ENCODE results near the gene PDCD1LG2.

PDCD1LG2 gene

GRCh38 chr9:5531101-5531882 lies 21.0 kb downstream of the PDCD1LG2 start:
- DNase-seq (ENCODE audit: low spot score) = no peak

DNA sequence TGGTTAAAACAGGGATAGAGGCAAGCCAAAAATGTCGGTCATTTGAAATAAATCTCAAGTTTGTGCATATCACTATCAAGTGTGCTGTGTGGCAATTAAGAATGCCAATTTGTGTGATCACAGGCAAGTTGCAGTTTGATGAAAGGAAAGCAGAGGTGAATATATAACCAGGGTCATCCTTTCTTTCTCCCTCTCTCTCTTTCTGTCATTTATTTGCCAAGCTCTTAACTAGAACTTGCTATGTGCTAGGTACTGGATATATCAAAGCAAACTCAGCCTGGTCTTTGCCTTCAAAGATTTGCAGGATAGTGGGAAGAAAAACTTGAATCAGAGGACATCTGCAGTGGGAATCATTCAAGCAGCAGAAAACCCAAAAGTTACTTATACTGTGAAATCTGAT lies 22.0 kb downstream of the PDCD1LG2 start:
- no peak for DNase-seq (ENCODE audit: low spot score)

DNA sequence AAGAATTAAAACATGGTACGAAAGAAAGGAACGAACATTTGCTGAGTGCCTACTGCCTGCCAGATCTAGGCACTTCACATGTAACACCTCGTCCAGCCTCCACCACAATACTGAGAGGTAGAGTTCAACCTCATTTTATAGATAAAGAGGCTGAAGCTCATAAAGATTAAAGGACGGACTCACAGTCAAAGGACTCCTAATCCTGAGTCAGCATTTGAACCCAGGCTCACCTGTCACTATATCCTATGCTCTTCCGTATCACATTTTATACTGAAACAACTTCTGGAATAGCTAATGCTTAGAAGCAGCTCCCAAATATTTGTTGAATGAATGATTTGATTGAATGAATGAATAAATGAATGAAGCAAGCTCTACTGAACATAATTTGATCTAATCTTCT lies 22.5 kb downstream of the PDCD1LG2 start:
- DNase-seq (ENCODE audit: low spot score) = no peak

DNA sequence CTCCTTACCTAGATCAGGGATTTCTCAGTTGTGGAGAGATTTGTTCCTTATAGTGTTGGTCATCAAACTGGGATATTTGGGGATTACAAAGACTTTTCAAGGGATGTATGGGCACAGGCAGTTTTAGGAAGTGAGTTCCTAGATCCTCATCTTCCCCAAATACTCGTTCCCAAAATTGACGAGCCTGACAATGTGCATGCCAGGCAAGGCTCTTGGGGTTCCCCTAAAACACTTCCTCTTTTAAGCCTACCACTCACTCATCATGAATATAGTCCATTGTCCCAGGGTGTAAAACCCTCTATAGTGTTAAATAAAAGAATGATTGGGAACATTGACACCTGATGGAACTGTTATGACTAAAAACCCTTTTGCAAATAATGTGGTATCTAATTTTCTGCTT lies 26.4 kb downstream of the PDCD1LG2 start:
- no peak for DNase-seq (ENCODE audit: low spot score)

- no peak for DNase-seq (ENCODE audit: low spot score)
These were observed 33.8 kb downstream of the PDCD1LG2 start for GRCh38 chr9:5543875-5544702.

DNA sequence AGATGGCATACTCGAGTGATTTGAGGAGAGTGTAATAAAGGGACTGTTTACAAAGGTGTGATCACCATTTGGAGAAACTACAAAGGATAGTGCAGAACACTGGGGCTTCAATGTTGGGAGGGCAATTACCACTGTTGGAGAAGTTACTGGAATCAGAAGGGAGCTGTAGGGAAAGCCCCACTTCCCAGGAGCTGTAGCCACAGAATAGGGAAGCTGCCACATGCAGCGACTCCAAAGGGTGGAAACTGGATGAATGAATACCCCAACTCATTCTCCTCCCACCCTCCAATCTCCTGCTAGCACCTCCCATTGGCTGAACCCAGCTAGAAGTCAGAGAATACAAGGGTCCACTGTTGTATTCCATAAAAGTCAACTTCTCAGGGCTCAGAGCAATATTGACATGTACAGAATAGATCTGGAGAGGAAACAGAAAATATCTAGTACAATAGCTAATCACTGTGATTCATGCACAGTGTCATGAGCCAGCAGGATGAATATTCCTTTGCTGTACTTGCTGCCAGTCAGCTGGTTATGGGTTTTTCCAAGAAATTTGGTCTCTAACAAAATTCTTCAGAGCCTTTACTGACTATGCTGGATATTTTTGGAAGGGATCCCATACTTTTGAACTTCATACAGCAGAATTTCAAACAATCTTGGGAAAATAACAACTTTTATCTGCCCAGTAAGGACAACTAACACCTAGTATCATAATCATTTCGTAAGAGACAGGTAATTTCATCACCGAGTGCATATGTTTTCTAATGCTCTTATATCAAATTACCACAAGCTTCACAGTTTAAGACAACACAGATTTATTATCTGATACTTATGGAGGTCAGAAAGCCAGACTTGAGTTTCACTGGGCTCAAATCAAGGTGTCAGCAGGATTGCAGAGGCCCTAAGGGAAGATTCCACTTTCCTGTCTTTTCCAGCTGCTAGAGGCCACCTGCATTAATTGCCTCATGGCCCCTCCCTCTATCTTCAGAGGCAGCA lies 39.6 kb downstream of the PDCD1LG2 start:
- DNase-seq (ENCODE audit: low spot score) = no peak

DNA sequence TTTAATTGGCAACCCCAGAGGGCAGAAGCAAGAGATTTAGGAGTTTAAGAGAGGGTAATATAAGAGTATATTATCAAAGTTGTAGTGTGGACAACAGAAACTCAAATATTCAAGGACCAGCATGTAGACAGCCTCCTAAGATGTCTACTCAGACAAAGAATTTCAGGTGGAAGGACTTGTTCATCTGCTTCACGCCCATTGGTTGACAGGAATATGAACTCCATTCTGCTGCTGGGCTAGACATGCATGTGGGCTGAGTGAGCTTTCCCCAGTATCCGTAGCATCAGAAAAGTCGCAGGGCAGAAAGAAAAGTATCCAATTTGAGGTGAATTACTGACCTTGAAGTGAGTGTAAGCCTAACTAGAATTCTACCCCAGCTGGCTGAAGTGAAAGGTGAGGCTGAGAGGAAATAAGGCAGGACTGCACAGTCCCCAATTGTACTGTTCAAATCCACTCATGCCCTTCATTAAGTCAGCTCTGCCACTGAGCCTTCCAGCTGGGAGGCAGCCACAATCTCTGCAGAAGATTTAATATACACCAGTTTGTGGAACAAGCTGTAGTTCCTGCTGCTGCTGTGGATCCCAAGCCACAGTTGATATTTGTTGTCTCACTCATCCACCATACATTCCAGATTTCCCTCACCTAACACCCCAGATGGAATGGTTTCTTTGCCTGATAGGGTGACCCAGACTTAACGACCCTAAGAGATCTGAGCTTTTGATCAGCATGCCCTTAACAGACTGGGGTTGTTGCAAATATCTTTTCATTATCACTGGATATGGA lies 41.2 kb downstream of the PDCD1LG2 start:
- DNase-seq (ENCODE audit: low spot score) = no peak

- no peak for DNase-seq (ENCODE audit: low spot score)
These were observed 42.0 kb downstream of the PDCD1LG2 start for GRCh38 chr9:5552301-5552700.

- no peak for DNase-seq (ENCODE audit: low spot score)
These were observed 42.9 kb downstream of the PDCD1LG2 start for GRCh38 chr9:5553211-5553610.

GRCh38 chr9:5554254-5554653 lies 43.9 kb downstream of the PDCD1LG2 start:
- DNase-seq (ENCODE audit: low spot score) = no peak

GRCh38 chr9:5556101-5556705 lies 45.9 kb downstream of the PDCD1LG2 start:
- DNase-seq (ENCODE audit: low spot score) = no peak

DNA sequence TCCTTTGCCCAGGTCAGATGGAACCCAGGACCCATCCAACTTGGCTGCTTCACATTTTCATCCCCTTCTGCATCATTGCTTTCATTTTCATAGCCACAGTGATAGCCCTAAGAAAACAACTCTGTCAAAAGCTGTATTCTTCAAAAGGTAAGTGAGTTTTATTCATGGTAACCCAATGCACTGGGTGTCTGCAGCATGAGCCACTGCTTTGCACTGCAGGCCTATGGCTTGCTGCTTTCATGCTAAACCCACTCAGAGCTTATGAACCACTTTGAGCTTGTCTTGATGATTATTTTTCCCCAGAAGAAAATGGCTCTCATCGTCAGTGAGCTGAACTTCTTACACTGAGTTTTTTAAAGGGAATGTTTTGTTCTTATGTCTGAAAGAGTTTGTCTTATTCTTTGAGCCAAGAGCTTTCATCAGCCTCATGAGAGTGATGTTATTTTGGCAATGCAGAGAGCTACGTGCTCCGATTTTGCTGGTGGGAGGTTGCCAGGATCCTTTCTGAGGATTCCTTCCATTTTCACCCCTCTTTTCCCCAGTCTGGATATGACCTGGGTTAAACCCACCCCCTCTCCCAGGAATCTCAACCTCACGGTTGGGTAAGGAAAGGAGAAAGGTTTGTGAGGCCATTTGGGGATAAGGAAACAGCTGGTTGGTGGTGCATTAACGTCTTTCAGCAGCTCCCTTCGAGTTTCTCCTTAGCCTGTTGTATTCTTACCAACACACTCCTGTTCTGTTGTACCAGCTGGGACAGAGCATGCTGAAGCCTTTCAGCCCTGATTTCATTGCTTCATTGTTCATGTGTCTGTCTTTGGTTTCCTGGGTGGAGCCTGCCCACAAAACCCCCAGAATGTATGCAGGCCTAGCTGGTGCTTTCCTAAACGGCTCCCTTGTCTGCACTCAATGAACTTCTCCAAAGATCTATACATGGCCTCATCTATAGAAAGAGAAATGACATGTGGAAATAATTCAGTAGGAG lies 47.6 kb downstream of the PDCD1LG2 start:
- no peak for DNase-seq (ENCODE audit: low spot score)

DNA sequence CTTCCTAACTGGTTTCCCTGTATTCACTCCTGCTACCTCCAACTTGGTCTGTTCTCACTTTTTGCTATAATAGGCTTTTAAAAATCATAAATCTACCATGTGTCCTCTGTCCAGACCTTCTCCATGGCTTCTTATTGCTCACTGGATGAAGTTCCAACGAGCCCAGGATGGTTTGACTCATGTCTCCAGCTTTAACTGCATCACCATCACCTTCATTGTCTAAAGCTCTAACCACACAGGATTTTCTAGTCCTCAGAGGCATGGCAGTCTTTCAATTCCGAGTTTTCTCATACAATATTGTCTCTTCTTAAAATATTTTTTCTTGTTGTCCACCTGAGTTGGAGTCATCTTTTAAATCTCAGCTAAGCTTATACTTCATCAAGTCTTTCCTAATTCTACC lies 49.3 kb downstream of the PDCD1LG2 start:
- DNase-seq (ENCODE audit: low spot score) = no peak

DNA sequence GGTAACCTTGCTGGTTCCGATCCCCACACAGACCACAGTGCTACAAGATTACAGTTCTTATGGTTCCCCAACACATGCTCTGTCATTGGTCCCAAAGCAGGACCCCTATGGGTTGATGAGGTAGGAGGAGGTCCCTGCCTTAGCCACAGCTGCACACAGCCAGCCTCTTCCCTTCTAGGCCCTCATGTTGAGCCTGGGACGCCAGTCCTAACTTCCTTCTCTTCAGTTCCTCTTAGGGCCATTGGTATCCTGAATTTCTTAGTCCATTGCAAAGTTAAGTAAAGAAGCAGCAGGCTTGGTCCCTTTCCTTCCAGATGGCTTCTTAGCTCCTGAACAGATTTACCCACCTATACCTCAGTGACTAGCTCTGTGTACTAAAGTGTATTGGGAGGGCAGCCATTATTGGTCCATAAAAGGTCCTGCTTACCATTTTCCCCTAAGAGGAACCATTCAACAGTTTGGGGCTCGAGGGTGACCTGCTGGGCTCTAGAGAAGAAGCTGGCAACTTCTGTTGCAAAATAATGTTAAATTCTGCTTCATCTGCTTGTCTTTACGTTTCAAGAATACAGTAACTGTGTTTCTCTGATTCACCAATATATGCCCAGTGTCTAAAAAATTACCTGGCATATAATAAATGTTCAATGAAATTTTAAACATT lies 50.2 kb downstream of the PDCD1LG2 start:
- no peak for DNase-seq (ENCODE audit: low spot score)

DNA sequence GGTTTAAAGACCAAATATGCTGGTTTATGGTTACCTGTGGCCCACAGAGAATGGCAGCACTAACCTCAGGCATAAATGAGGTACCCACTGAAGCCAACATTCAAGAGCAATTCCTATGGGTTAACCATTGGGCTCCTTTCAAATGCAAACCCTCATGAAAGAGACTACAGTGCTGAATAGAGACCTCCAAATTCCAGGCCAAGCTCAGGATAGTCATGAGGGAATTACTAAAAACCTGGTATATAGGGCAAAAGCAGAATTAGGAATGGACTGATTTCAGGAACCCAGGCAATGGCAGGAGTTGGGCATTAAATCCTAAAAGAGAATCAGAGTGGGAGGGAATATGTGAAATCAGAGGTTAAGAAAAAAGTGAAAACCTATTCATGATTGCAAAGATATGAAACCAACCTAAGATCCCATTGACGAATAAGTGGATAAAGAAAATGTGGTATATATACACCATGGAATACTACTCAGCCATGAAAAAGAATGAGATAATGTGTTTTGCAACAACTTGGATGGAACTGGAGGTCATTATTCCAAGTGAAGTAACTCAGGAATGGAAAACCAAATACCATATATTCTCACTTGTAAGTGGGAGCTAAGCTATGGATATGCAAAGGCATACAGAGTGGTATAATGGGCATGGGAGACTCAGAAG lies 51.6 kb downstream of the PDCD1LG2 start:
- no peak for DNase-seq (ENCODE audit: low spot score)

GRCh38 chr9:5562806-5563416 lies 52.6 kb downstream of the PDCD1LG2 start:
- DNase-seq (ENCODE audit: low spot score) = no peak

GRCh38 chr9:5563417-5563815 lies 53.1 kb downstream of the PDCD1LG2 start:
- DNase-seq (ENCODE audit: low spot score) = no peak

- no peak for DNase-seq (ENCODE audit: low spot score)
These were observed 53.6 kb downstream of the PDCD1LG2 start for GRCh38 chr9:5563886-5564285.
